Measurements from ENCODE around the gene TRMT61A.

Gene TRMT61A

GRCh38 chr14:103530390-103530789, 1.4 kb downstream of the TRMT61A start:
- peak overlapping the region; percentile 94 for H3K4me3 ChIP-seq (ENCODE audit: low read length)
- H3K4me1 ChIP-seq (ENCODE audit: insufficient read depth, low read length): peaks cover 36% of the 10 kb centered on the region
- H3K36me3 ChIP-seq (ENCODE audit: insufficient read depth, low read length): peaks cover 10% of the 10 kb centered on the region
- no peaks in the 10 kb centered on the region for H3K27me3 ChIP-seq (ENCODE audit: insufficient read depth, low read length)
- no peak overlapping the region for H2AFZ ChIP-seq (ENCODE audit: low read depth, low read length)
- no peaks in the 10 kb centered on the region for H3K9me3 ChIP-seq (ENCODE audit: low read length)

DNA sequence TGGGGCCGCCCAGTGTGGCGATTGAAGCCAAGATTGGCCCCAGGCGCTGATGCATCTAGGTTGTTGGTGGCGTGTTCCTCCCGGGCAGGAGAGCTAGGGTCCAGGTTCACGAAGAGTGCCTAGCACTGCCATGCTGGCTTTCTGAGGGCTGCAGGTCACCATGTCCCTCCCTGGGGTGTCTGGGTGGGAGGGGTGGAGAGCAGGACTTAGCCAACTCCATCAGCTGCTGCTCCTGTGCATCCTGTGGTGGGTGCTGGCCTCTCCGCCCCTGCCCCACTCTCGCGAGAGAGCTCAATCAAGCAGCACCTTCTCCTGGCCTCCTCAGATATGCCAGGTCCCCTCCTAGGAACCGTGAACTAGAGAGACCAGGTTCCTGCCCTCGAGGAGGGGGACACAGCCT, 1.8 kb downstream of the TRMT61A start:
- Histone ChIP-seq H3K9me3 (ENCODE audit: low read length) (no peaks in the 10 kb centered on the region), H3K4me3 (ENCODE audit: low read length) (no peak overlapping the region), H3K36me3 (ENCODE audit: insufficient read depth, low read length) (peaks cover 10% of the 10 kb centered on the region), H3K4me1 (ENCODE audit: insufficient read depth, low read length) (peaks cover 38% of the 10 kb centered on the region), H3K27me3 (ENCODE audit: insufficient read depth, low read length) (no peaks in the 10 kb centered on the region), H2AFZ (ENCODE audit: low read depth, low read length) (no peak overlapping the region)

GRCh38 chr14:103531421-103532215, 2.6 kb downstream of the TRMT61A start:
- Histone ChIP-seq H3K36me3 (ENCODE audit: insufficient read depth, low read length) (peaks cover 10% of the 10 kb centered on the region), H3K4me1 (ENCODE audit: insufficient read depth, low read length) (peaks cover 38% of the 10 kb centered on the region), H3K27me3 (ENCODE audit: insufficient read depth, low read length) (no peaks in the 10 kb centered on the region), H2AFZ (ENCODE audit: low read depth, low read length) (no peak overlapping the region), H3K4me3 (ENCODE audit: low read length) (no peak overlapping the region), H3K9me3 (ENCODE audit: low read length) (no peaks in the 10 kb centered on the region)

DNA sequence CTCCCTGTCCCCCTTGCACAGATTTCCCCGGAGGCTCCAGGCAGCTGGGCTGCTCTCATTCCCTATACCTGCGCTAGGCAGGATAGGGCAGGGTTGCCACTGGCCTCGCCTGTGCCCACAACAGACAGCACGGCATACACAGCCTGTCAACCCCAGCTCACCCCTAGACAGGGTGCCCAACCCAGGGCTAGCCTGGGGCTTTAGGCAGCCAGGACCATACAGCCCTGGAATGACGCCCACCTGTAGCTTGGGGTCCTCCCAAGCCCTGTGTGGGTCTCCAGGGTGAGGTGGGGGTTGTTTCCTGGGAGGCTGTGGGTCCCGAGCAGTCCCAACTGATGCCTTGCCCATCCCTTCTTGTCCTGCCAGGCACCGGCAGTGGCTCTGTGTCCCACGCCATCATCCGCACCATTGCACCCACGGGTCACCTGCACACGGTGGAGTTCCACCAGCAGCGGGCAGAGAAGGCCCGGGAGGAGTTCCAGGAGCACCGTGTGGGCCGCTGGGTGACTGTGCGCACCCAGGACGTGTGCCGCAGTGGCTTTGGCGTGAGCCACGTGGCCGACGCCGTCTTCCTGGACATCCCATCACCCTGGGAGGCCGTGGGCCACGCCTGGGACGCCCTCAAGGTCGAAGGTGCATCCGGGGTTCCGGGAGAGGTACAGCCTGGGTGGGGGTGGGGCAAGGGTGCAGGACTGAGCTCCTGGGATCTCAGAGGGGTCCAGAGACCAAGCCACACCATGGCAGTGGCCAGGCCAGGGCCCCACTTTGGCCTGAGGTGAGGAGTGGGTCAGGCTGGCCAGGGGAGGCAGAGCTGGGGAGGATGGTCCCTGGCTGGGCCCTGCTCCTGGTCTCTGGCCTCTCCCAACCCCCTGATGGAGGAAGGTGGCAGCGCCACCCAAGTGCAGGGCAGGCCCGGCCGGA, 3.5 kb downstream of the TRMT61A start:
- no peaks in the 10 kb centered on the region for H3K9me3 ChIP-seq (ENCODE audit: low read length)
- peaks cover 10% of the 10 kb centered on the region for H3K36me3 ChIP-seq (ENCODE audit: insufficient read depth, low read length)
- no peak overlapping the region for H2AFZ ChIP-seq (ENCODE audit: low read depth, low read length)
- H3K4me1 ChIP-seq (ENCODE audit: insufficient read depth, low read length): peaks cover 34% of the 10 kb centered on the region
- H3K27me3 ChIP-seq (ENCODE audit: insufficient read depth, low read length): no peaks in the 10 kb centered on the region
- no peak overlapping the region for H3K4me3 ChIP-seq (ENCODE audit: low read length)

DNA sequence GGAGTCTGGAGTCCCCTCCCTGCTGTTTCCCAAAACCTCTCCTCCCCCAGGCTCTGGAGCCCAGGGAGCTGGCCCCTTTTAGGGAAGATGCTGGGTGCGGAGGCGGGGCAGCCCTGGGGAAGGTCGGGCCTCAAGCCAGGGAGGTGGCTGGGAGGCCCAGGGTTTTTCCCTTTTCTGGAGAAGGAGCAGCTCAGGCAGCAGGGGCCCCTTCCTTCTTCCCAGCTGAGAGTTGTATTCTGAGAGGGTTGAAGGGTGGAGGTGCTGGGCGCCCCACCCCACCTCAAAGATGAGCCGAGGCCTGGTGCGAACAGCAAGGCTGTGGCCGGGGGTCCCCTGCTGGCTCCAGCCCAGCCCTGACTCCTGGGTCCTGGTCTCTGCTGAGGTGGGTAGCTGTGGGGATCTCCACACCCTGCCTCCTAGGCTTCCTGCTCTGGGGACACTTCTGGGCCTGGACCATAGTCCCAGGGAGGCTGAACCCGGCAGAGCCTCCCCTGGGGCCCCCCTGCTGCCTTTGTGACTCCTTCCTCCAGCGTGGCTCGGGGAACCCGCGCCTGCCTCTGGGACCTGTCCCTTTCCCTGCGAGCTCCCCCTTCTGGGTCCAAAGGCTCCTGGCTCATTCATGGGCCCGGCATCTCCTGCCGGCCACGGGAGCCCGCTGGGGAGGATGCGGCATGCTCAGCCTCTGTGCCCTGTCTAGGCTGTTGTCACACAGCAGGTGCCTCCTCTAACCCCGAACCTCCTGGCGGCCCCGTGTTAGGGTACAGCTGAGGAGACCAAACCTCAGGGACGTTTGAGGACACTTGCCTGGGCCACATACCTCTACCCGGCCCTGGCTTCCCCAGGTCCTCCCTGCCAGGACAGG, 4.4 kb downstream of the TRMT61A start:
- peaks cover 10% of the 10 kb centered on the region for H3K36me3 ChIP-seq (ENCODE audit: insufficient read depth, low read length)
- H3K4me1 ChIP-seq (ENCODE audit: insufficient read depth, low read length): peaks cover 28% of the 10 kb centered on the region
- H3K27me3 ChIP-seq (ENCODE audit: insufficient read depth, low read length): no peaks in the 10 kb centered on the region
- H3K9me3 ChIP-seq (ENCODE audit: low read length): no peaks in the 10 kb centered on the region
- no peak overlapping the region for H2AFZ ChIP-seq (ENCODE audit: low read depth, low read length)
- H3K4me3 ChIP-seq (ENCODE audit: low read length): no peak overlapping the region

- no peak overlapping the region for H2AFZ ChIP-seq (ENCODE audit: low read depth, low read length)
- H3K9me3 ChIP-seq (ENCODE audit: low read length): no peaks in the 10 kb centered on the region
- H3K4me1 ChIP-seq (ENCODE audit: insufficient read depth, low read length): peaks cover 33% of the 10 kb centered on the region
- H3K4me3 ChIP-seq (ENCODE audit: low read length): no peak overlapping the region
- peaks cover 10% of the 10 kb centered on the region for H3K36me3 ChIP-seq (ENCODE audit: insufficient read depth, low read length)
- no peaks in the 10 kb centered on the region for H3K27me3 ChIP-seq (ENCODE audit: insufficient read depth, low read length)
Observed at GRCh38 chr14:103533999-103534575, 5.1 kb downstream of the TRMT61A start.

GRCh38 chr14:103534576-103535061, 5.6 kb downstream of the TRMT61A start:
- Histone ChIP-seq H2AFZ (ENCODE audit: low read depth, low read length) (no peak overlapping the region), H3K36me3 (ENCODE audit: insufficient read depth, low read length) (peaks cover 10% of the 10 kb centered on the region), H3K27me3 (ENCODE audit: insufficient read depth, low read length) (no peaks in the 10 kb centered on the region), H3K9me3 (ENCODE audit: low read length) (no peaks in the 10 kb centered on the region), H3K4me3 (ENCODE audit: low read length) (no peak overlapping the region), H3K4me1 (ENCODE audit: insufficient read depth, low read length) (peaks cover 35% of the 10 kb centered on the region)

DNA sequence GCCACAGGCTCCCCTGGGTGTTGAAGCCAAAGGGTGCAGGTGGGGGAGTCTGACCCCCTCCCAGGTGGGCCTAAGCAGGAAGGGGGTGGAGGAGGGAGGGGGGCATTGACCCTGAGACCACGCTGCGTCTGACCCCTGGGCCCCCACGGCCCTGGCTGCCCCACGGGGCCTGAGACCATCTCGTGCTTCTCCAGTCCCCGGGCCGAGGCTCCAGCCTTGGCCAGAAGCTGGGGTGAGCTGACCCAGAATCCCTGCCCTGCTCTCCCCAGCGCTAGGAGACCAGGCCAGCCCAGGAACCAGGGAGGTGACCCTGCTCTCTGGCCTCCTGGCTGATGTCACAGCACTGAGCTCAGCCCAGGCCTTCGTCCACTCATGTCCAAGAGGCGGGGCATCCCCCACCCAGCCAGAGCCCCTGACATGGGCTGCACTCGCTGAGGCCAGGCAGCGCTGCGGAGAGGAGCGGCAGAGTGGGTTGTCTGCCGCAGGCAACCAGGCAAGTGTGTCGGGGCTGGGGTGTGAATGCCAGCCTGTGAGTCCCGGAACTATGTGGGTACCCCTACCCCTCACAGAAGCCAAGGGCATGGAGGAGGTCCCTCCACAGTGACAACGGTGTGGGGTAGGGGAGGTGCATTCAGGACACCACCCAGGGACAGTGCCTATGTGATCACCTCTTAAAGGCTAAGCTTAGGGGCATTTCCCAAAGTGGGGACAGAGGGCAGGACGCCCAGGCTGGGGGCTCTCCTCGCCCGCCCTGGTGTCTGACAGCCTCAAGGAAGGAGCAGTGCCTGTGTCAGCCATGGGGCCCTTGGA, 6.3 kb downstream of the TRMT61A start:
- no peaks in the 10 kb centered on the region for H3K9me3 ChIP-seq (ENCODE audit: low read length)
- H3K27me3 ChIP-seq (ENCODE audit: insufficient read depth, low read length): no peaks in the 10 kb centered on the region
- H2AFZ ChIP-seq (ENCODE audit: low read depth, low read length): no peak overlapping the region
- peaks cover 10% of the 10 kb centered on the region for H3K36me3 ChIP-seq (ENCODE audit: insufficient read depth, low read length)
- no peak overlapping the region for H3K4me3 ChIP-seq (ENCODE audit: low read length)
- H3K4me1 ChIP-seq (ENCODE audit: insufficient read depth, low read length): peaks cover 33% of the 10 kb centered on the region

GRCh38 chr14:103535891-103536565, 7.0 kb downstream of the TRMT61A start:
- Histone ChIP-seq H2AFZ (ENCODE audit: low read depth, low read length) (no peak overlapping the region), H3K27me3 (ENCODE audit: insufficient read depth, low read length) (no peaks in the 10 kb centered on the region), H3K36me3 (ENCODE audit: insufficient read depth, low read length) (peaks cover 8% of the 10 kb centered on the region), H3K9me3 (ENCODE audit: low read length) (no peaks in the 10 kb centered on the region), H3K4me3 (ENCODE audit: low read length) (no peak overlapping the region), H3K4me1 (ENCODE audit: insufficient read depth, low read length) (peaks cover 38% of the 10 kb centered on the region)

DNA sequence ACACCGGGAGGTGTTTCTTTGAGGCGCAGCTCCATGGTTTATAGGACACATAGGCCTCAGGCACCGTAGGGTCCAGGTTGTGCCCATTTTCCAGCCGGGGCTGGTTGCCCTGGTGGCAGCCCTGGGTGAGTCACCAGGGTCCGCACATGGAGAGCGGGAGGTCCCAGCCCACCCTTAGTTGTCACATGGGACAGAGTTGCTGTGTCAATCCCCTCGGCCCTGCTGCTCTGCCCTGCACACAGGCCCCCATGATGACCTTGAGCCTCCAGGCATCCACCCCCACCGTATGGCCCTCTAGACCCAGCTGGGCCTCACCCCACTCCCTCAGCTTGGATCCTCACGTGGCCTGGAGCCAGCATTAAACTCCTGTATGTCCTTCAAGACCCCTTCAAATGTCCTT, 7.7 kb downstream of the TRMT61A start:
- peaks cover 8% of the 10 kb centered on the region for H3K36me3 ChIP-seq (ENCODE audit: insufficient read depth, low read length)
- H3K4me1 ChIP-seq (ENCODE audit: insufficient read depth, low read length): peaks cover 44% of the 10 kb centered on the region
- H3K27me3 ChIP-seq (ENCODE audit: insufficient read depth, low read length): no peaks in the 10 kb centered on the region
- no peaks in the 10 kb centered on the region for H3K9me3 ChIP-seq (ENCODE audit: low read length)
- no peak overlapping the region for H2AFZ ChIP-seq (ENCODE audit: low read depth, low read length)
- H3K4me3 ChIP-seq (ENCODE audit: low read length): no peak overlapping the region

DNA sequence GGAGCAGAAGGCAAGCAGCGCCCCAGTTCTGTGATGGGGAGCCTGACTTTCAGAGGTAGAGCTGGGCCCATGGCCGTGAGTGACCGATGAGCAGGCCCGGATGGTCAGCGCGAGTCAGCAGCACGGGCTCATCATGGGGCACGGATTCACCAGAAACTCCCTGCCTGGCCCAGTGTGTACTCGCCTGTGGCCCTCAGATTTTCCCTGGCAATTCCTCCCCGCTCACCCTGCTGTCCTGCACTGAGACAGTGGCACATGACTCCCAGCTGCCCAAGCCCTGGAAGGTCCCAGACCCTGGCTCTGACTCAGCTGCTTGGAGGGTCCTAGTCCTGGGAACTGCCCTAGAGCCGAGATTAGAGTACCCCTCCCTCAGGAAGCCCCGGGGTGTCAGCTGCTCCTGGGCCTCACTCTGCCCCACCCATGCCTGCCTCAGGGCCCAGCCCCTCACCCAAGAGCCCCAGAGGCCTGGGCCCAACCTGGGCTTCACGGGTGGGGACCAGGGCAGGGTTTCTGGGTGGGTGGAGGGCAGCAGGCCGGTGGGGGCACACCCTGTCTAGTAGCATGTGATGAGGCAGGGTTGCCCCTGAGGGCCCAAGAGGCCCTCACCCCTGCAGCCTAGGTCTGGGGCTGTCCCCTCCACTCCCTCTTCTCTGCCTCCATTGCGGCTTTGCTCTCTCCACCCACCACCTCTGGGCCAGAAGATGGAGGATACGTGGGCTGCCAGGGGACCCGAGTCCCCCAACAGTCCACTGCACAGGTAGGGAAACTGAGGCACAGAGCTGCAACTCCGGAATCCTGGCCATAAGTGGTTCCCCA, 8.4 kb downstream of the TRMT61A start:
- no peaks in the 10 kb centered on the region for H3K9me3 ChIP-seq (ENCODE audit: low read length)
- H3K36me3 ChIP-seq (ENCODE audit: insufficient read depth, low read length): peaks cover 7% of the 10 kb centered on the region
- H2AFZ ChIP-seq (ENCODE audit: low read depth, low read length): no peak overlapping the region
- H3K4me3 ChIP-seq (ENCODE audit: low read length): no peak overlapping the region
- no peaks in the 10 kb centered on the region for H3K27me3 ChIP-seq (ENCODE audit: insufficient read depth, low read length)
- H3K4me1 ChIP-seq (ENCODE audit: insufficient read depth, low read length): peaks cover 51% of the 10 kb centered on the region

Measured in neuron (in vitro differentiated cells).